A673 (cell line): ENCODE measurements around the gene EXOC4.

ENCODE experiments used
- EZH2 ChIP-seq: fragments of 200-600 bp; sonication (generic); IDR thresholded peaks from 2 replicates; pipeline ENCODE4 v1.6.1; 2017; ENCODE audit warnings: borderline replicate concordance, low read depth, mild to moderate bottlenecking, mixed read lengths, antibody characterized with exemption, low read length; ENCODE audit not compliant: poor library complexity, severe bottlenecking
- TF ChIP-seq, protein P1 (sequence below): fragments of 300-800, 200-600 bp; sonication (generic); conservative IDR thresholded peaks from 2 replicates; pipeline ENCODE4 v1.5.1; 2017; ENCODE audit warnings: low read depth, mild to moderate bottlenecking, antibody characterized with exemption, low read length, moderate library complexity, mixed read lengths

DNA sequence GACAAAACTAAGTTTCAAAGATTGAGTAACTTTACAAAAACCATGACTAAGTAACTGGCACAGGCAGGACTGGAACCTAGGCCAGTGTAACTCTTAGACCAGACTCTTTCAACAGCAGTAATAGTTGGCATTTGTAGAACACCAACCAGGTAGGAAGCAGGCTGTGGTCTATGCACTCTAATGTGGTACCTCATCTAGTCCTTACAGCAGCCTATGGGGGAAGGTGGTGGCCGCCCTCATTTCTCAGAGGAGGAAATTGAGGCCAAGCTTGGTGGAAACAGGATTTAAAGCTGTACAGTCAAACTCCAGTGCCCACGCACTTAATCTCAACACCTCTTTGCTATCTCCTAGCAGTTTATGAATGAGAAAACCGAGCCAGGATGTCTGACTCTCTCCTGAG, 708.8 kb downstream of the EXOC4 start:
- TF ChIP-seq, protein P1, sequence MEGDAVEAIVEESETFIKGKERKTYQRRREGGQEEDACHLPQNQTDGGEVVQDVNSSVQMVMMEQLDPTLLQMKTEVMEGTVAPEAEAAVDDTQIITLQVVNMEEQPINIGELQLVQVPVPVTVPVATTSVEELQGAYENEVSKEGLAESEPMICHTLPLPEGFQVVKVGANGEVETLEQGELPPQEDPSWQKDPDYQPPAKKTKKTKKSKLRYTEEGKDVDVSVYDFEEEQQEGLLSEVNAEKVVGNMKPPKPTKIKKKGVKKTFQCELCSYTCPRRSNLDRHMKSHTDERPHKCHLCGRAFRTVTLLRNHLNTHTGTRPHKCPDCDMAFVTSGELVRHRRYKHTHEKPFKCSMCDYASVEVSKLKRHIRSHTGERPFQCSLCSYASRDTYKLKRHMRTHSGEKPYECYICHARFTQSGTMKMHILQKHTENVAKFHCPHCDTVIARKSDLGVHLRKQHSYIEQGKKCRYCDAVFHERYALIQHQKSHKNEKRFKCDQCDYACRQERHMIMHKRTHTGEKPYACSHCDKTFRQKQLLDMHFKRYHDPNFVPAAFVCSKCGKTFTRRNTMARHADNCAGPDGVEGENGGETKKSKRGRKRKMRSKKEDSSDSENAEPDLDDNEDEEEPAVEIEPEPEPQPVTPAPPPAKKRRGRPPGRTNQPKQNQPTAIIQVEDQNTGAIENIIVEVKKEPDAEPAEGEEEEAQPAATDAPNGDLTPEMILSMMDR = no peak
- no peak for TF ChIP-seq EZH2
